Hematopoietic multipotent progenitor cell (in vitro differentiated cells): ENCODE measurements around the gene AKAP12. TPM values are rescaled to one million over a fixed set of nuclear protein-coding genes. Genes with fewer than 3 reads are reported as not detected.
A peak's percentile ranks its signal among the peaks of the same experiment; 100 is the strongest.
"Not testable (repeated sequence)": the region's sequence is repeated elsewhere in the genome, so short reads cannot be mapped to it uniquely, and the experiment has no call there.

Source experiments
- DNase-seq, 3 donors: peaks; one replicate each; pipeline ENCODE4 v3.0.0-alpha.2; 2011 to 2015; ENCODE audit warnings: low read depth in 2 of 3, low spot score in 2 of 3
- total RNA-seq: library from RNA; depleted of rRNA; stranded (reverse); fragments of >200 nt; gene quantifications from one replicate; pipeline ENCODE4 v1.2.3, GENCODE V29; 2012

The AKAP12 gene
- total RNA-seq, 1 donor, result 0.27 TPM

DNA sequence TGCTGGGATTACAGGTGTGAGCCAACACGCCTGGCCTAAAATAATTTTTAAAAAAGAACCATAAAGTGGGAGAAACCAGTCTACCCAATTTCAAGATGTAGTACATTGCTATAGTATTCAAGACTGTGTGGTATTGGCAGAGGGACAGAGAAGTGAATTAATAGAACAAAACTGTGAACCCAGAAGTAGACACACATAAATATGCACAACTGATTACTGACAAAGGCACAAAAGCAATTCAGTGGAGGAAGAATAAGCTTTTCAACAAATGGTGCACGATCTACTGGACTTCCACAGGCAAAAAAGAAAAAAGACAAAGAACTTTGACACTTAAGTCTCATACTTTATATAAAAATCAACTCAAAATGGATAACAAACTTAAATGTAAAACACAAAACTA lies 136.1 kb downstream of the AKAP12 start:
- DNase-seq, result no peak

DNA sequence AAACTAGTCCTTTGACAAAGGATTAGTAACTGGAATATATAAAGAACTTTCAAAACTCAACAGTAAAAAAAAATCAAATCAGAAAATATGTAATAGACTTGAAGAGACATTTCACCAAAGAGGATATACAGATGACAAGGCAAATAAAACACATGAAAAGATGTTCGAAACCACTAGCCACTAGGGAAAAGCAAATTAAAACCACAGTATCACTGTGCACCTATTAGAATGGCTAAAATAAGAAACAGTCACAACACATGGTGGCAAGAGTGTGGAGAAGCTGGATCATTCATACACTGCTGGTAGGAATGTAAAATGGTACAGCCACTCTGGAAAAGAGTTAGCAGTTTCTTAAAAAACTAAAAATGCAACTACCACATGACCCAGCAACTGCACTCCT lies 136.7 kb downstream of the AKAP12 start:
- DNase-seq, result no peak

GRCh38 chr6:151377095-151377494 lies 137.3 kb downstream of the AKAP12 start:
- DNase-seq, result no peak

DNA sequence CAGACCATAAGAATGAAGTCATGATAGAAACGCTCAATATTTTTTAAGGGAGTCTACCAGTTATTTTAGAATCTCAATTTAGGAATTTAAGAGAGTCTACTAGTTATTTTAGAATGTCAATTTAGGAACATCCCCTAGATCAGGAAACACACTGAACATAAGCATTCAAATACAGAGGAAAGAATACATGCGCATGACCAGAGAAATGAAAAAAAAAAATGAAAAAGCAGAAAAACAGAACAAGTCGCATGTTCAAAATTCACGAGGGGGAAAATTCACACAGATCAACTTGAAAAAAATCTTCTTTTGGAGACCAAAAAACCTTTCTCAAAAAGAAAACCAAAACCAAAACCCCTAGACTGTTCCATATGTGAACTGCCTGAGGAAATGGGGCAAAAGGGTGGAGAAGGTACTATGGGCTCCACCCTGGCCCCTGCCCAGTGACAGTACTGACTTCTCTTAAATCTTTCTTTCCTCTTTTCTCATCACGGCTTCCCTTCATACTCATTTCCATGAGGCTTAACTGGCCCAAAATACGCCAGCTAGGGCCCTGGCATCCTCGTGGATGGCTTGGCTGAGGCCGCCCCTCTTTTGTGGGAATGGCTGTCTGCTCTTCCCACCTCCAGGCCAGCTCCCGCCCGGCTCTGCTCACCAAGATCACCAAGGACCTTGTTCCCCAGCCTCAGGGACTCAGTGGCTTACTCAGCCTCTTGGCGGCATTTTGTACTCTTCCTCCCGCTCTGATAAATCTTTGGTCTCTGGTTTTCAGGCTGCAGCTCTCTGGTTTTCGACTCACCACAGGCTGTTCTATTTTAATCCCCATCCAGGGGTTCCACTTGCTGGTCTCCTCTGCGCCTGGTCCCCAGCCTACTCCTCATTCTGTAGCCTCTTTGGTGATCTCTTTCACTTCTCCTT lies 140.4 kb downstream of the AKAP12 start:
- DNase-seq, result peak in 1 of 3 donors; percentile 56

DNA sequence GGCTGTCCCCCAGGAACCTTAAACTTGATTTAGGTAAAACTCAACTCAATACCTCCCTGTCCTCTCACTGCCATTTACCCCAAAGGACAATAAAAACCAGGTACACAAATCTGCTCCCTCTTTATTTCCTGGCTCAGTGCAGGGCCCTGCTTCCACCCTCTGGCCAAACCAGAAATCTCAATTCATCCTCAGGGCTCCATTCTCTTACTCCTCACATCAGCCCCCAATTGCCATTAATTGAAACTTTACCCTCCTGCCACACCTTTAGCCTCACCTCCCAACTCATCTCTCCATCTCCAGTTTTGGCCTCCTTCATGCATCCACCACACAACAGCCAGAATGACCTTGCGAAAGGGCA lies 141.1 kb downstream of the AKAP12 start:
- no peak for DNase-seq

GRCh38 chr6:151381722-151382121 lies 142.0 kb downstream of the AKAP12 start:
- no peak for DNase-seq

DNA sequence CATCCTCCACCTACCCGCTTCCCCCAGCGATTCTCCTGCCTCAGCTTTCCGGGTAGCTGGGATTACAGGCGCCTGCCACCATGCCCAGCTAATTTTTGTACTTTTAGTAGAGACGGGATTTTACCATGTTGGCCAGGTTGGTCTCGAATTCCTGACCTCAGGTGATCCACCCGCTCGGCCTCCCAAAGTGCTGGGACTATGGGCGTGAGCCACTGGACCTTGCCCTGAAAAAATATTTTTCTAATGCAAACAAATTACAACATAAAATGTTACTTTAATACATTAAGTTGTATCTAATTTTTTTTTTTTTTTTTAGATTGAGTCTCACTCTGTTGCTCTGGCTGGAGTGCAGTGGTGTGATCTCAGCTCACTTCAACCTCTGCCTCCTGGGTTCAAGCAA lies 142.9 kb downstream of the AKAP12 start:
- DNase-seq, result not testable (repeated sequence)

DNA sequence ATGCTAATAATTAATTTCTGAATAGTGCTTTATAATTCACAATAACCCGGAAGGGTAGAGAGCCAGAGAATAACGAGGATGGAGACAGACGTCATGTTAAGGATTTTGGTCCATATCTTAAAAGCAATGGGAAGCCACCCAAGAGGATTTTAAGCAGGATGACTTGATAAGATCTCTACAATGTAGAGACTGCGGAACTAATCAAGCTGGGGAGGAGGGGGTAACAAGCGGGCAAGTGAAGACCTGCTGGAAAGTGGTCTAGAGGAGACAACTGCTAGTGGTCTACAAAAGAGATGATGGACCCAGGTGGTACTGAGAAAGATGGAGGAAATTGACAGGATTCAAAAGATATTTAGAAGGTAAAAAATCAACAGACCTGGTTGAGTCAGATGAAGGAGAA lies 144.4 kb downstream of the AKAP12 start:
- DNase-seq, result no peak

DNA sequence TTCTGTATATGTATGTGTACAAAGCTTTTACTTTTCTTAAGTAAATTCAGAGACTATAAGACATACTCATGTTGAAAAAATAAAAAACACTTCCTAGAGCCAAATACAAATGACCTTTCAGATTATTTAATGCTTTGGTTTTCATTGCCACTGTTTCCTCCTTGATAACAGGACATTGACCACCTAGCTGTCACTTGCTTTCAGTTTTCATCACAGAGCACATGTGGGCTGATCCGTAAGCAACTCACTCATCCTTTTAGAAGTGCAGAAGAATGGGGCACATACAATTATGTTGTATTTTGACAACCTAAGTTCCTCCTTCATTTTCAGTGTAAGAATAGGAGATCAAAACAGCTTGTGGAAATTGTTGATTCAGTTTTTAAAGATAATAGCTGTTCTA lies 145.4 kb downstream of the AKAP12 start:
- peak in 2 of 3 donors; percentile 30 to 57 for DNase-seq

GRCh38 chr6:151387175-151387970 lies 147.6 kb downstream of the AKAP12 start:
- DNase-seq, result no peak

GRCh38 chr6:151388236-151388635 lies 148.5 kb downstream of the AKAP12 start:
- no peak for DNase-seq

DNA sequence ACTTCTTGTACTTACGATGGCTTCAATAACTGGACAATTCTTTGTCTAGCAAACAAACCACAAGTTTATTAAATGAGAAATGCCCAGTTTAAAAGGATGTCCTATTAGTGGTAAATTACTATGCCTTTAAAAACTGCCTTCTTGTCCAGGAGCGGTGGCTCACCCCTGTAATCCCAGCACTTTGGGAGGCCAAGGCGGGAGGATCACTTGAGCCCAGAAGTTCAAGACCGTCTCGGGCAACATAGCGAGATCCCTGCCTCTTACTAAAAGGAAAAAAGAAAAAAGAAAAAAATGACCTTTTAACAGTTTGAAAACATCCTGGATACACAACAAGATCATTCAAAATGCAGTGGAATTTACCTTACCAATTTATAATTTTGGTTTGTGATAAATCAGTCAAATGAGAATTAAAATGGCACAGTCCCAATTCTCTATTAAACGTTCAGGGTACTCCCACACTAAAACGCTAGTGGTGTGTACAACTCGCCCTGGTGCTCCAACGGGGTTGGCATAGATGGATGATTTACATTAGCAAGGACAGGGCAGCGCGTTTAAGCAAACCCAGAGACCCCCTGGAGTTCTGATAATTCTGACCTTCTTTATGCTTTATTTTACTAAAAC lies 149.3 kb downstream of the AKAP12 start:
- DNase-seq, result peak in 1 of 3 donors; percentile 39

- no peak for DNase-seq
Measured at GRCh38 chr6:151389618-151390275, 150.0 kb downstream of the AKAP12 start.

DNA sequence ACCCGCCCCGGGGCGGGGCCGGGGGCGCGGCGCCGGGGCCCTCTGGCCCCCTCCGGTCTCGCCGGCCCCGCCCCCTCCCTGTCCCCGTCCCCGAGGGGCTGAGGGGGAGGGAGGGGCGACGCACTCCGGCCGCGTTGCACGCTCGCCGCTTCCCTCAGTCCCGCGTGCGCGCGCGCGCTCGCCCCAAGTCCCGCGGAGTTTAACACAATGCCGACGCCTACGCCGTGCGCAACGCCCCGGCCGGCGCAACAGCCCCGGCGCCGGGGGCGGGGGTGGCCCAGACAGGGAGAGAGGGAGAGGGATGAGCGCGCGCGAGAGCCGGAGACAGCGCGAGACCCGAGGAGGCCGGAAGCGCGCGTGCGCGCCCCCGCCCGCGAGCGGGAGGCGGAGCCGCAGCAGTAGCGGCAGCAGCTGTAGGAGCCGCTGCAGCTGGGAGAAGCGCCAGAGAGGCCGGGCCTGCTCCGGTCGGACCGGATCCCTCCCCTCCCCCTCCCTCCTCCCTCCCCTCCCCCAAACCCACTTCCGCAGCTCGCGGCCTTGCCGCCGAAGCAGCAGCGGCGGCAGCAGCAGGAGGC lies 150.6 kb downstream of the AKAP12 start:
- DNase-seq, result peak; percentile 99

- peak; percentile 72 to 82 (median 78) for DNase-seq
Measured at GRCh38 chr6:151390851-151391470, 151.2 kb downstream of the AKAP12 start.

DNA sequence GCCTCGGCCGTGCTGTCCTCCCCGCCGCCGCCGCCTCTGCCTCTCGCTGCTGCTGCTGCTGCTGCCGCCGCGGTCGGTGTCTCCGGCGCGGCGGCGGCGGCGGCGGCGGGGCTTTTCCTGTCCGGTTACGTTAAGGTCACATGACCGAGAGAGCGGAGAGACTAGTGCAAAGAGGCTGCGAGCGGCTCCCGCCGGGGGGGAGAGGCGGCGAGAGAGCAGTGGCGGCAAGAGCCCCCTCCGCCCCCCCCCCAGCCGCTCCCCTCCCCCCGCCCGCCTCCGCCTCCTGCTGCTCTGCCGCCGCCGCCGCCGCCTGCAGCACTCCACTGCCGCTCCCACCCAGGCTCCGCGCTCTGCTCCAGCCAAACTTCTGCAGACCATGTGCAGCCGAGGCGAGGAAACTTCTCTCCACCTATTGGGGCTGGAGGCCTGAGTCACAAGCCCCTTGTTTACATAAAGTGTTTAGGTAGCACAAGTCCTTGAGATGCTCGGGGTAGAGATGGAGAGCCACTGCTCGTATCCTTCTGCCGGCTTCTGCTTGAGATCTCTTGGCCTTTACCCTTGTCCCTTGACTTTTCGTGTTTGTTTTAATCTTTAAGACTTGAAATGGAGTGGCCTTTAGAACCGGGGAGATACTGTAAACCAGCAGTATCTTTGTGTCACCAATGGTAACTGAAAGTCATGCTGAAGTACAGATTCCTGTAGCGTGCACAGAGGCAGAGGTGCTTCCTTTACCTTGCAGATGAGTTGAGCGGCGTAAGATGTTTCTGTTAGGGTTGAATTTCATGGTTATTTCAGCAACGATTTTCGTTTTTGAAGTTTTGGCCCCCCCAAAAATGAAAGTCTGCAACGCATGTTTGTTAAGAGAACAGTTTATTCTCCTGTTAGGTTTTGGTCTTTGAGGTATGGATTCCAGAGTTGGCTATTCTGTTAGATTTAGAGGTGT lies 152.0 kb downstream of the AKAP12 start, which contains the start of gene ZBTB2:
Gene ZBTB2, minus strand, starts transcription at position 89 of the 943 bp plus-strand sequence. CDS start 17,922 bp downstream, outside the sequence.
- peak; percentile 45 to 66 (median 65) for DNase-seq

DNA sequence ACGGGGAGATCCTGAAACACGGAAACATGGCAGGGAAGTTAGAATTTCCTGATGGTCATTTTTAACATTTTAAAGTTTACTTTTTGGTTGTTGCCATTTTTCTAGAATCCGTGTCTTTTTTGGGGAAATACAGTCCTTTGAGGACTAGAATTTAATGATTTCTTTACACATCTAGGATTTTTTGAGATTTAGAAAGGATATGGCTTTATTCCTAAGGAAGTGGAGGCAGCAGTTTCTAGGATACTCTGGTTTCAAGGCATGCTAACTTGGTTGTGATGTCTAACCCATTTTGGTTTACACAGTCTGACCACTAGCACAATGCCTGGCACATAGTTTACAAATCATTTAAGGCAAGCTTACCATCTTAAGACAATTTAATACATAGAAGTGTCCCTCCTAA lies 152.7 kb downstream of the AKAP12 start:
- DNase-seq, result no peak

- no peak for DNase-seq
Measured at GRCh38 chr6:151393410-151393809, 153.6 kb downstream of the AKAP12 start.

DNA sequence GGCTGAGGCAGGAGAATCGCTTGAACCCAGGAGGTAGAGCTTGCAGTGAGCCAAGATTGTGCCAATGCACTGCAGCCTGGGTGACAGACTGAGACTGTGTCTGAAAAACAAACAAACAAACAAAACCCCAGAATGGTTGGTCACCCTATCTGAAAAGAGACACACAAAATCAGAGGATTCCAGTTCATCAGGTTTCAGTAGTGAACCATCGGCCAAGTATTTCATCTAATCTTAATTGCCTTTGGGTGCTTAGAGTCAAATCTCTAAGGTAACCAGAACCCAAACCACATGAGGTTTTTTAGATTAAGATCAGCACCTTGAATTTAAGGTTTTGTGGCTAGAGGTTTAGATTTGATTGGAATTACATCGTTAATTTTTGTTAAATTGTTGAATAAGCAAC lies 159.9 kb downstream of the AKAP12 start:
- DNase-seq, result no peak
